Panc1 (cell line): ENCODE results near the gene ADCY1.

Source experiments
- POLR2AphosphoS5 ChIP-seq: IDR thresholded peaks from 2 replicates; pipeline ENCODE4 v1.6.1; 2012; ENCODE audit warnings: mild to moderate bottlenecking, low read depth, low read length, moderate library complexity
- SIN3A ChIP-seq: IDR thresholded peaks from 2 replicates; pipeline ENCODE4 v1.6.1; 2012; ENCODE audit warnings: low read depth, mild to moderate bottlenecking, low read length, moderate library complexity, borderline replicate concordance; ENCODE audit not compliant: insufficient read depth
- TCF7L2 ChIP-seq: IDR thresholded peaks from 2 replicates; pipeline ENCODE4 v1.6.1; 2011; ENCODE audit warnings: mild to moderate bottlenecking, low read depth, low read length, inconsistent platforms
- TF ChIP-seq, protein P1 (sequence below): fragments of 450-650 bp; IDR thresholded peaks from 2 replicates; pipeline ENCODE4 v1.5.1; 2017; ENCODE audit warnings: mild to moderate bottlenecking
- TF ChIP-seq, protein P2 (sequence below), 2 experiments: IDR thresholded peaks; 2 replicates each; pipeline ENCODE4 v1.6.1; 2011 to 2012; ENCODE audit warnings: low read depth in 2 of 2, control low read depth in 1 of 2, low read length in 1 of 2, mild to moderate bottlenecking in 1 of 2, moderate library complexity in 1 of 2; ENCODE audit not compliant: insufficient read depth in 1 of 2

DNA sequence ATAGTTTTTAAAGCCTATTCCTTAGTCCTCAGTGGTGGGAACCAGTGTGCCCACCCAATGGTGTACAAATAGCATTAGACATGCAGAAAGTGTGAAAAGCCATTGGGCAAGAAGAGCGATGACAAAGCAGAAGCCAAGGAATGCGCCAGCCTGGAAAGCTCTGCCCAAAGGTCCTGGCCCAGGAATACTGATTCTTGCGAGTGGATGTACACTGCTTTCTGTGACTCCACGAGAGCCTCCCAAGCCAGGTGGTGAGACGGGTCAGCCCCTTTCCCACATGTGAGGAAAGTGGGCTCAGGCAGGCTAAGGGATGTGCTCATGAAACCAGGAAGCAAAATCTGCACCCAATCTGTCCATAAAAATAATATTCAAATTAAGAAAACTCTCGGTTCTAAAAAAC lies 106.6 kb downstream of the ADCY1 start:
- TF ChIP-seq, protein P1, sequence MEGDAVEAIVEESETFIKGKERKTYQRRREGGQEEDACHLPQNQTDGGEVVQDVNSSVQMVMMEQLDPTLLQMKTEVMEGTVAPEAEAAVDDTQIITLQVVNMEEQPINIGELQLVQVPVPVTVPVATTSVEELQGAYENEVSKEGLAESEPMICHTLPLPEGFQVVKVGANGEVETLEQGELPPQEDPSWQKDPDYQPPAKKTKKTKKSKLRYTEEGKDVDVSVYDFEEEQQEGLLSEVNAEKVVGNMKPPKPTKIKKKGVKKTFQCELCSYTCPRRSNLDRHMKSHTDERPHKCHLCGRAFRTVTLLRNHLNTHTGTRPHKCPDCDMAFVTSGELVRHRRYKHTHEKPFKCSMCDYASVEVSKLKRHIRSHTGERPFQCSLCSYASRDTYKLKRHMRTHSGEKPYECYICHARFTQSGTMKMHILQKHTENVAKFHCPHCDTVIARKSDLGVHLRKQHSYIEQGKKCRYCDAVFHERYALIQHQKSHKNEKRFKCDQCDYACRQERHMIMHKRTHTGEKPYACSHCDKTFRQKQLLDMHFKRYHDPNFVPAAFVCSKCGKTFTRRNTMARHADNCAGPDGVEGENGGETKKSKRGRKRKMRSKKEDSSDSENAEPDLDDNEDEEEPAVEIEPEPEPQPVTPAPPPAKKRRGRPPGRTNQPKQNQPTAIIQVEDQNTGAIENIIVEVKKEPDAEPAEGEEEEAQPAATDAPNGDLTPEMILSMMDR: no peak
- no peak for TF ChIP-seq TCF7L2
- no peak for TF ChIP-seq SIN3A
- TF ChIP-seq POLR2AphosphoS5: no peak
- TF ChIP-seq, protein P2, sequence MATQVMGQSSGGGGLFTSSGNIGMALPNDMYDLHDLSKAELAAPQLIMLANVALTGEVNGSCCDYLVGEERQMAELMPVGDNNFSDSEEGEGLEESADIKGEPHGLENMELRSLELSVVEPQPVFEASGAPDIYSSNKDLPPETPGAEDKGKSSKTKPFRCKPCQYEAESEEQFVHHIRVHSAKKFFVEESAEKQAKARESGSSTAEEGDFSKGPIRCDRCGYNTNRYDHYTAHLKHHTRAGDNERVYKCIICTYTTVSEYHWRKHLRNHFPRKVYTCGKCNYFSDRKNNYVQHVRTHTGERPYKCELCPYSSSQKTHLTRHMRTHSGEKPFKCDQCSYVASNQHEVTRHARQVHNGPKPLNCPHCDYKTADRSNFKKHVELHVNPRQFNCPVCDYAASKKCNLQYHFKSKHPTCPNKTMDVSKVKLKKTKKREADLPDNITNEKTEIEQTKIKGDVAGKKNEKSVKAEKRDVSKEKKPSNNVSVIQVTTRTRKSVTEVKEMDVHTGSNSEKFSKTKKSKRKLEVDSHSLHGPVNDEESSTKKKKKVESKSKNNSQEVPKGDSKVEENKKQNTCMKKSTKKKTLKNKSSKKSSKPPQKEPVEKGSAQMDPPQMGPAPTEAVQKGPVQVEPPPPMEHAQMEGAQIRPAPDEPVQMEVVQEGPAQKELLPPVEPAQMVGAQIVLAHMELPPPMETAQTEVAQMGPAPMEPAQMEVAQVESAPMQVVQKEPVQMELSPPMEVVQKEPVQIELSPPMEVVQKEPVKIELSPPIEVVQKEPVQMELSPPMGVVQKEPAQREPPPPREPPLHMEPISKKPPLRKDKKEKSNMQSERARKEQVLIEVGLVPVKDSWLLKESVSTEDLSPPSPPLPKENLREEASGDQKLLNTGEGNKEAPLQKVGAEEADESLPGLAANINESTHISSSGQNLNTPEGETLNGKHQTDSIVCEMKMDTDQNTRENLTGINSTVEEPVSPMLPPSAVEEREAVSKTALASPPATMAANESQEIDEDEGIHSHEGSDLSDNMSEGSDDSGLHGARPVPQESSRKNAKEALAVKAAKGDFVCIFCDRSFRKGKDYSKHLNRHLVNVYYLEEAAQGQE (IDR thresholded peaks at IDR 0.05; ENCODE audit: insufficient read depth in 1 of 2, low read depth in 2 of 2, low read length in 1 of 2): no peak
